Naive thymus-derived CD4-positive, alpha-beta T cell (primary cell): ENCODE results near the gene DDX51. TPM values are rescaled to one million over a fixed set of nuclear protein-coding genes. Genes with fewer than 3 reads are reported as not detected.

Experiments
- ATAC-seq: fragments of 150-1000 bp; cut with Tn5 transposase; 2 replicates; pipeline ENCODE4 v1.10.0; 2021; ENCODE audit warnings: mild to moderate bottlenecking, moderate library complexity
- CTCF ChIA-PET: fragments of 350-600 bp; sonication (Branson Sonifier 250); formaldehyde crosslinking; loops from one replicate; lab custom pipeline; 2021; ENCODE audit warnings: antibody characterized with exemption; lab: Charles Lee
- POLR2A ChIA-PET: fragments of 350-600 bp; sonication (Branson Sonifier 250); formaldehyde crosslinking; loops from one replicate; lab custom pipeline; 2021; ENCODE audit warnings: antibody characterized with exemption, inconsistent platforms; lab: Charles Lee
- DNase-seq, 9 donors: peaks; one replicate each; pipeline versions ENCODE4 v3.0.0 to v3.0.0-alpha.2; 2020 to 2022; ENCODE audit warnings: mixed read lengths in 1 of 9
- H3K27ac ChIP-seq: one replicate; pipeline ENCODE4 v1.7.0; 2013; ENCODE audit warnings: mild to moderate bottlenecking, low read depth, low read length, moderate library complexity
- H3K27me3 ChIP-seq, 2 donors: one replicate each; pipeline ENCODE4 v1.7.0; 2013; ENCODE audit warnings: low read length in 2 of 2, mild to moderate bottlenecking in 2 of 2, moderate library complexity in 2 of 2; ENCODE audit not compliant: control insufficient read depth in 2 of 2, insufficient read depth in 2 of 2
- H3K36me3 ChIP-seq, 3 experiments: 1 replicate in 2 of 3; 2 replicates in 1 of 3; pipeline ENCODE4 v1.7.0; 2013; ENCODE audit warnings: low read length in 3 of 3, mild to moderate bottlenecking in 3 of 3, moderate library complexity in 1 of 3; ENCODE audit not compliant: insufficient read depth in 3 of 3, control insufficient read depth in 2 of 3
- H3K4me1 ChIP-seq, 2 donors: one replicate each; pipeline ENCODE4 v1.7.0; 2013; ENCODE audit warnings: low read length in 2 of 2, mild to moderate bottlenecking in 2 of 2, moderate library complexity in 1 of 2; ENCODE audit not compliant: control insufficient read depth in 2 of 2, insufficient read depth in 2 of 2
- H3K4me3 ChIP-seq: 2 replicates; pipeline ENCODE4 v1.7.0; 2013; ENCODE audit warnings: mild to moderate bottlenecking, low read length
- H3K9me3 ChIP-seq, 3 experiments: 1 replicate in 2 of 3; 2 replicates in 1 of 3; pipeline ENCODE4 v1.7.0; 2013; ENCODE audit warnings: low read length in 3 of 3; ENCODE audit not compliant: control insufficient read depth in 2 of 3
- H3K27ac Mint-ChIP-seq, 9 donors: one replicate each; pipeline ENCODE4 v1.8.0; 2020 to 2022; ENCODE audit warnings: mixed read lengths in 9 of 9, mild to moderate bottlenecking in 8 of 9, moderate library complexity in 5 of 9, inconsistent platforms in 2 of 9
- H3K27me3 Mint-ChIP-seq, 5 donors: one replicate each; pipeline ENCODE4 v1.8.0; 2021 to 2022; ENCODE audit warnings: mixed read lengths in 5 of 5, mild to moderate bottlenecking in 1 of 5
- H3K36me3 Mint-ChIP-seq, 5 donors: one replicate each; pipeline ENCODE4 v1.8.0; 2020 to 2022; ENCODE audit warnings: mixed read lengths in 5 of 5, mild to moderate bottlenecking in 3 of 5, inconsistent platforms in 1 of 5
- H3K4me1 Mint-ChIP-seq, 7 donors: one replicate each; pipeline ENCODE4 v1.8.0; 2020 to 2022; ENCODE audit warnings: mixed read lengths in 7 of 7, mild to moderate bottlenecking in 3 of 7, inconsistent platforms in 1 of 7
- H3K4me3 Mint-ChIP-seq, 10 donors: one replicate each; pipeline ENCODE4 v1.8.0; 2020 to 2022; ENCODE audit warnings: mild to moderate bottlenecking in 10 of 10, mixed read lengths in 10 of 10, moderate library complexity in 6 of 10, inconsistent platforms in 2 of 10
- H3K9me3 Mint-ChIP-seq, 11 donors: one replicate each; pipeline ENCODE4 v1.8.0; 2020 to 2022; ENCODE audit warnings: mixed read lengths in 11 of 11, mild to moderate bottlenecking in 4 of 11, inconsistent platforms in 1 of 11, moderate library complexity in 1 of 11
- intact Hi-C, 2 donors: fragments of 100-400 bp; cut with micrococcal nuclease; formaldehyde crosslinking; loops; one replicate each; pipeline ENCODE4 v1.15.1; 2023
- polyA plus RNA-seq, 2 donors: library from polyadenylated mRNA; unstranded; fragments of 300-500 nt; fragmentation: Illumina TruSeq; gene quantifications; one replicate each; pipeline ENCODE4 v1.2.3, GENCODE V29; 2021
- total RNA-seq, 6 experiments: library from RNA in 5 of 6; stranded (reverse) in 5 of 6; gene quantifications; 1 replicate in 5 of 6; 2 replicates in 1 of 6; pipeline ENCODE4 v1.2.3 and lab custom pipeline; 2021 to 2026

The DDX51 gene
- total and polyA plus RNA-seq, 7 experiments from 2014 or later, result 8.8 to 54.8 (median 49.5) TPM

GRCh38 chr12:132188916-132189325 is 44.8 kb upstream of the DDX51 start:
- peaks cover 0 to 28% (median 3%) of the 10 kb centered on the region in 3 experiments for H3K9me3 ChIP-seq
- no peak for ATAC-seq
- H3K27ac Mint-ChIP-seq, result peak overlapping the region; percentile 85 to 99 (median 96)
- peaks cover 0 to 12% (median 0%) of the 10 kb centered on the region in 5 donors for H3K27me3 Mint-ChIP-seq
- ChIA-PET CTCF (interaction anchor here (1.0 to 1.2 kb wide), 2 partner anchors 30 to 35 kb away, joined by 3 to 5 read pairs; no protein-coding TSS in a partner anchor), POLR2A (interaction anchor here (0.7 to 4.6 kb wide), 7 partner anchors 10 to 266 kb away, joined by 3 to 43 read pairs (median 6); no protein-coding TSS in a partner anchor)
- H3K4me1 ChIP-seq, result peaks cover 20 to 39% of the 10 kb centered on the region in 2 donors
- intact Hi-C loops, result loop anchor here (1.0 to 5.0 kb wide), 11 partner anchors 10 to 498 kb away; partner anchors contain the start of genes DDX51 (in 2 of the 2), NOC4L (in 2 of the 2), FBRSL1 (in 1 of the 2) and POLE (in 1 of the 2)
- H3K4me3 ChIP-seq, result peak overlapping the region; percentile 71
- peak overlapping the region; percentile 82 for H3K27ac ChIP-seq
- peaks cover 0 to 38% (median 19%) of the 10 kb centered on the region in 11 donors for H3K9me3 Mint-ChIP-seq
- peaks cover 6 to 19% (median 13%) of the 10 kb centered on the region in 5 donors for H3K36me3 Mint-ChIP-seq
- no peaks in the 10 kb centered on the region for H3K36me3 ChIP-seq
- H3K27me3 ChIP-seq, result no peaks in the 10 kb centered on the region
- peaks cover 15 to 59% (median 45%) of the 10 kb centered on the region in 7 donors for H3K4me1 Mint-ChIP-seq
- peak in 3 of 9 donors; percentile 11 to 29 (median 28) for DNase-seq
- H3K4me3 Mint-ChIP-seq, result peak overlapping the region; percentile 80 to 99 (median 96)

- H3K9me3 ChIP-seq, result peaks cover 0 to 25% (median 0%) of the 10 kb centered on the region in 3 experiments
- ChIA-PET CTCF (no interaction called here), POLR2A (interaction anchor here (1.1 to 4.6 kb wide), 6 partner anchors 9 to 35 kb away, joined by 3 to 43 read pairs (median 8); no protein-coding TSS in a partner anchor)
- H3K36me3 ChIP-seq, result no peaks in the 10 kb centered on the region
- intact Hi-C loops, result loop anchor here (2.0 to 5.0 kb wide), 5 partner anchors 44 to 499 kb away; partner anchors contain the start of genes DDX51 (in 1 of the 2), FBRSL1 (in 1 of the 2), NOC4L (in 1 of the 2) and POLE (in 1 of the 2)
- H3K36me3 Mint-ChIP-seq, result peaks cover 5 to 19% (median 11%) of the 10 kb centered on the region in 5 donors
- peaks cover 0 to 14% (median 0%) of the 10 kb centered on the region in 5 donors for H3K27me3 Mint-ChIP-seq
- H3K4me3 ChIP-seq, result peak overlapping the region; percentile 71
- peak overlapping the region; percentile 82 for H3K27ac ChIP-seq
- peak overlapping the region; percentile 79 to 99 (median 92) for H3K4me3 Mint-ChIP-seq
- peaks cover 15 to 60% (median 45%) of the 10 kb centered on the region in 7 donors for H3K4me1 Mint-ChIP-seq
- H3K4me1 ChIP-seq, result peaks cover 20 to 39% of the 10 kb centered on the region in 2 donors
- DNase-seq, result peak in 2 of 9 donors; percentile 19 to 23
- no peaks in the 10 kb centered on the region for H3K27me3 ChIP-seq
- peak overlapping the region in 8 of 9 donors; percentile 51 to 99 (median 87) for H3K27ac Mint-ChIP-seq
- H3K9me3 Mint-ChIP-seq, result peaks cover 0 to 37% (median 17%) of the 10 kb centered on the region in 11 donors
- no peak for ATAC-seq
Measured at GRCh38 chr12:132188451-132188901, 44.4 kb upstream of the DDX51 start.

- H3K27me3 ChIP-seq, result no peaks in the 10 kb centered on the region
- POLR2A ChIA-PET, result interaction anchor here (1.1 to 4.6 kb wide), 4 partner anchors 9 to 20 kb away, joined by 3 to 43 read pairs (median 9); no protein-coding TSS in a partner anchor
Measured at GRCh38 chr12:132187646-132188450, 43.7 kb upstream of the DDX51 start.

GRCh38 chr12:132186857-132187620 is 42.9 kb upstream of the DDX51 start:
- Histone ChIP-seq H3K4me3 (peak overlapping the region; percentile 36), H3K4me1 (peaks cover 20 to 39% of the 10 kb centered on the region in 2 donors), H3K36me3 (no peaks in the 10 kb centered on the region), H3K9me3 (peaks cover 0 to 28% (median 6%) of the 10 kb centered on the region in 3 experiments), H3K27ac (peak overlapping the region; percentile 75), H3K27me3 (no peaks in the 10 kb centered on the region)
- Mint-ChIP-seq H3K4me3 (peak overlapping the region; percentile 56 to 96 (median 82)), H3K27me3 (peaks cover 0 to 21% (median 0%) of the 10 kb centered on the region in 5 donors), H3K36me3 (peaks cover 4 to 24% (median 10%) of the 10 kb centered on the region in 5 donors), H3K27ac (peak overlapping the region; percentile 66 to 98 (median 94)), H3K9me3 (peaks cover 0 to 45% (median 21%) of the 10 kb centered on the region in 11 donors), H3K4me1 (peaks cover 16 to 67% (median 46%) of the 10 kb centered on the region in 7 donors)
- CTCF ChIA-PET, result no interaction called here
- POLR2A ChIA-PET, result interaction anchor here (3.3 to 4.6 kb wide), 2 partner anchors 8 to 12 kb away, joined by 13 to 43 read pairs; no protein-coding TSS in a partner anchor
- no peak for ATAC-seq
- peak in 3 of 9 donors; percentile 19 to 31 (median 22) for DNase-seq
- intact Hi-C loops, result loop anchor here in 1 of 2 donors (5.0 kb wide), 1 partner anchor 500 kb away; the partner anchor contains the start of genes POLE and PXMP2

More at GRCh38 chr12:132187646-132188450, 43.7 kb upstream of the DDX51 start:
- DNase-seq (no peak), ATAC-seq (no peak)
- peaks cover 0 to 40% (median 19%) of the 10 kb centered on the region in 11 donors for H3K9me3 Mint-ChIP-seq
- peak overlapping the region in 8 of 9 donors; percentile 13 to 98 (median 89) for H3K27ac Mint-ChIP-seq
- peaks cover 0 to 19% (median 0%) of the 10 kb centered on the region in 5 donors for H3K27me3 Mint-ChIP-seq
- Histone ChIP-seq H3K4me1 (peaks cover 20 to 39% of the 10 kb centered on the region in 2 donors), H3K9me3 (peaks cover 0 to 24% (median 6%) of the 10 kb centered on the region in 3 experiments), H3K36me3 (no peaks in the 10 kb centered on the region), H3K4me3 (no peak overlapping the region), H3K27ac (peak overlapping the region; percentile 82)
- H3K36me3 Mint-ChIP-seq, result peaks cover 4 to 24% (median 10%) of the 10 kb centered on the region in 5 donors
- intact Hi-C loops, result loop anchor here (2.0 to 5.0 kb wide), 5 partner anchors 43 to 499 kb away; partner anchors contain the start of genes DDX51 (in 1 of the 2), FBRSL1 (in 1 of the 2), NOC4L (in 1 of the 2) and POLE (in 1 of the 2)
- CTCF ChIA-PET, result no interaction called here
- peaks cover 15 to 65% (median 46%) of the 10 kb centered on the region in 7 donors for H3K4me1 Mint-ChIP-seq
- H3K4me3 Mint-ChIP-seq, result peak overlapping the region; percentile 60 to 99 (median 89)

GRCh38 chr12:132186208-132186856 is 42.2 kb upstream of the DDX51 start:
- Histone ChIP-seq H3K27me3 (no peaks in the 10 kb centered on the region), H3K9me3 (peaks cover 0 to 28% (median 6%) of the 10 kb centered on the region in 3 experiments), H3K4me1 (peaks cover 20 to 39% of the 10 kb centered on the region in 2 donors), H3K36me3 (no peaks in the 10 kb centered on the region), H3K27ac (peak overlapping the region; percentile 75), H3K4me3 (peak overlapping the region; percentile 36)
- intact Hi-C loops, result loop anchor here in 1 of 2 donors (5.0 kb wide), 1 partner anchor 501 kb away; the partner anchor contains the start of genes POLE and PXMP2
- H3K27me3 Mint-ChIP-seq, result peaks cover 0 to 21% (median 0%) of the 10 kb centered on the region in 5 donors
- ChIA-PET POLR2A (interaction anchor here (1.0 to 4.6 kb wide), 3 partner anchors 7 to 41 kb away, joined by 5 to 43 read pairs (median 8); partner anchors contain the start of gene NOC4L), CTCF (interaction anchor here (1.0 to 1.1 kb wide), 2 partner anchors 23 to 258 kb away, joined by 4 read pairs; no protein-coding TSS in a partner anchor)
- ATAC-seq (no peak), DNase-seq (peak in 1 of 9 donors; percentile 19)
- peaks cover 4 to 24% (median 10%) of the 10 kb centered on the region in 5 donors for H3K36me3 Mint-ChIP-seq
- H3K9me3 Mint-ChIP-seq, result peaks cover 0 to 45% (median 21%) of the 10 kb centered on the region in 11 donors
- H3K4me1 Mint-ChIP-seq, result peaks cover 19 to 72% (median 48%) of the 10 kb centered on the region in 7 donors
- H3K27ac Mint-ChIP-seq, result peak overlapping the region; percentile 66 to 97 (median 94)
- peak overlapping the region; percentile 56 to 85 (median 78) for H3K4me3 Mint-ChIP-seq
